GM19463 (cell line): ENCODE results near the gene FLAD1.

ENCODE experiments used
- ATAC-seq: cut with Tn5 transposase; IDR thresholded peaks from one replicate; pipeline ENCODE4 v1.9.1; 2021; ENCODE audit warnings: mild to moderate bottlenecking, moderate library complexity; ENCODE audit not compliant: unreplicated experiment

FLAD1 gene

GRCh38 chr1:155014709-155015508 lies 31.8 kb downstream of the FLAD1 start:
- ATAC-seq, result no peak

DNA sequence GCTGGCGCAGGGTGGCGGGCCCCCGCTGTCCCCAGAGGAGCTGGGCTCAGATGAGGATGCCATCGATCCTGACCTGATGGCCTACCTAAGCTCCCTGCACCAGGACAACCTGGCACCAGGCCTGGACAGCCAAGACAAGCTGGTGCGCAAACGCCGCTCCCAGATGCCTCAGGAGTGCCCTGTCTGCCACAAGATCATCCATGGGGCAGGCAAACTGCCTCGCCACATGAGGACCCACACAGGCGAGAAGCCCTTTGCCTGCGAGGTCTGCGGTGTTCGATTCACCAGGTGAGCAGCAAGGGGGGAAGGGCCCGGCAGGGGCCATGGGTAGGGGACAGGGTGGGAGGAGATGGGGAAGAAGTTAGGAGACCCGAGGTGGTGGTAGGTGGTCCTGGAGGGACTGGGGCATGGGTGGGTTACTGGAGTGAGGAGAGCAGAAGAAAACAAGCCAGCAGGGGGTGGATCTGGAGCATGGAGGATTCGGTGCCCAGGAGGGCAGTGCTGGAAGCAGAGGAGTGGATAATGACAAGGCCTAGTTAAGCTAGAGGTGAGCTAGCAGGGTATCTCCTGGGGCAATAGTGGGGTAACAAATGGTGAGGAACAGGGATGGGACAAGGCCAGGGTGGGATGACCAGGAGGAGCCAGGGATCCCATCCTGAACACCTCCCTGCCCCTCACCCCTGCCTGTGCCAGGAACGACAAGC lies 32.5 kb downstream of the FLAD1 start:
- ATAC-seq, result no peak

- ATAC-seq, result no peak
Observed at GRCh38 chr1:155016231-155016831, 33.2 kb downstream of the FLAD1 start.

DNA sequence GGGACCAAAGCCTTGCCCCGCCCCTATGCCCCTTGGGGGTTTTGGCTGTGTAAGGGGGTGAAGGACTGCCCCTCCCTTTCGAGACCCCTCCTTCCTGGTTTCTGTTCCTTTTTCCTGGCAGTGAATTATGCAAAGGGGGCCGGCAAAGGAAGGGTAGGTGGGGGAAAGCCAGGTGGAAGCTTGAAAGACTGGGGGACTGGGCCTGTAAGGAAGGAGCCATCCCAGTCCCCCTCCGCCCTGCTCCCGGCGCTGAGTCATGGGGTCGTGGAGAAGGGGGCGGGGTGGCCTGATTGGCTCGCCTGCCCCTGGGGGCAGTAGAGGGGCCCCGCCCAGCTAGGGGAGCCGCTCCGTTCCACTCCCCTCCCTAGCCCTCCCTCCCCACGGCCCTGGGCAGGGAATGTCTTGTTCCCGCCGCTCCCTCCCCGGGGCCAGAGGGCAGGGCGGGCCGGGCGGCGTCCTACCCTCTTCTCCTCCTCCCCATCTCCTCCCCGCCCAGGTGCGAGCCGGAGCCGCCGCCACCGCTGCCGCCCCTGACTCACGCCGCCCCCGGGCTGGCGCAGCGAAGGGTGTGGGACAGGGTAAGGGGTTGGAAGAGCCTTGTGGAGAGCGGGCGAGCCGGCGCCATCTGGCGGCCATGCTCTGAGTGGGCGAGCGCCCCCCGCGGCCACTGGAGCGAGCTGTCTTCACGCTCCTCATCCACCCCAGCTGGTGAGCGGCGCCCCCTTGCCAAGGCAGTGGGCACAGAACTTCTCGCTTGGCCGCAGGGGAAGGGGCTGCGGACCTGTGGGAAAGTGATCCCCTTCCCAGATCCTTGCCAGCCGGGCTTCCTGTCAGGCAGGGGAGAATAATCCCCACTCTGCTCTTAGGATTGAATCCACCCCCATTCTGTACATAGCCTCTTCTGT lies 34.1 kb downstream of the FLAD1 start:
- ATAC-seq, result peak; percentile 74

- no peak for ATAC-seq
Observed at GRCh38 chr1:155017946-155018316, 34.8 kb downstream of the FLAD1 start.

DNA sequence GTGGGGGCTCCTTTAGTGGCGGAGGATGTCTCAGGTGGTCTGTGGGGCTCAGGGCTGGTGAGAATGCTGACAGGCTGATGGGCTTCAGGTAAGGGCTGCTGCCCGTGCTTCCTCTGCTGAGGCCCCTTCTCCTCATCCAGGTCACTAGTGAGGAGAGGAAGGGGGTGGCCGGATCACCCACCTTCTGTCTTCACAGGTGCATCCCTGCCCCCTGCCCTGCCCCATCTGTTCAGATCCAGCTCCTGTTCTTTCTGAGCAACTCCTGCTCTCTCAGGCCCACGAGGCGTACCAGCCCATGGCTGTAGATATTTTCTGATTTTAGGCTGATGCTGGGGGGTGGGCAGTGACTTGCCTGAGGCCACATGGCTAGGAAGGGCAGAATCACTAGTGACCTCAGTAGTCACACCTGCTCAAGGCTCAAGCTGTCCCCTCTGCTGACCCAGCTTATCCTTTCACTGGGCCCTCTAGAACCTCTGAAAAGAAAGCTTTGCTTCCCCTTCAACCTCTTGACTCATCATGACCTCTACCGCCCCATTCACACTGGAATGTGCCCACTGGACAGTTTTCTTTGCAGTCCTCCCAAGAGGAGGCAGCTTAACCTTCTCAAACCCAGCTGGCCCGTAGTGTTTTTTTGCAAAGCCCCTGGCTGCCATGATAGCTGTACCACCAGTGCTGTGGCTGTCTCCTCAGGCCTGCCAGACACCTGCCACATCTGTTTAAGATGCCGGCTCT lies 35.6 kb downstream of the FLAD1 start:
- ATAC-seq, result no peak

- no peak for ATAC-seq
Observed at GRCh38 chr1:155019377-155020245, 36.5 kb downstream of the FLAD1 start.

DNA sequence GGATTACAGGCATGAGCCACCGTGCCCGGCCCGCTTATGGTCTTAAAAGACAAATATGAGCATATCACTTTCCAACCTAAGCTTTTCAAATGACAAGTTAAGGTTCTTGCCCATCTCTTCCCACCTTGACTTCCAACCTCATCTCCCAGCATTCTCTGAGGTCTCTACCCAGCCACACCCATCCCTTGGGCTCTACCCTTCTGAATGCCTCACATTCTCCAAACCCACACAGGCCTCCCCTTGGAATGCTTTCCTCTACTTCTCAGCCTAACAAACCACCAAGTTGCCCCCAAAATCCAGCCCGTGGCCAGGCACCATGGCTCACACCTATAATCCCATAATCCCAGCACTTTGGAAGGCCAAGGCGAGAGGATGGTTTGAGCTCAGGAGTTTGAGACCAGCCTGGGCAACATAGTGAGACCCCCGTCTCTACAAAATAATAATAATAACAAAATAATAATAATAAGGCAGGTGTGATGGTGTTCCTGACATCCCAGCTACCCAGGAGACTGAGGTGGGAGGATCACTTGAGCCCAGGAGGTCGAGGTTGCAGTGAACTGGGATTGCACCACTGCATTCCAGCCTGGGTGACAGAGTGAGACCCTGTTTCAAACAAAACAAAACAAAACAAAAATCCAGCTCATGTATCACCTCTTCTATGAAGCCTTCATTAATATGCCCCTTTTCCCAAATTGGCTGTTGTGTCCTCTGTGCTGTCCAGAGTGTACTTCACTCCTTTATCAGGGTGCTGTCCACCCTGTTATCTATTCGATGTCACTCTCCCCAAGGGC lies 39.2 kb downstream of the FLAD1 start:
- ATAC-seq, result no peak

GRCh38 chr1:155022927-155023236 lies 39.7 kb downstream of the FLAD1 start:
- ATAC-seq, result no peak

- ATAC-seq, result no peak
Observed at GRCh38 chr1:155023627-155024026, 40.5 kb downstream of the FLAD1 start.

- ATAC-seq, result no peak
Observed at GRCh38 chr1:155024315-155024714, 41.2 kb downstream of the FLAD1 start.

DNA sequence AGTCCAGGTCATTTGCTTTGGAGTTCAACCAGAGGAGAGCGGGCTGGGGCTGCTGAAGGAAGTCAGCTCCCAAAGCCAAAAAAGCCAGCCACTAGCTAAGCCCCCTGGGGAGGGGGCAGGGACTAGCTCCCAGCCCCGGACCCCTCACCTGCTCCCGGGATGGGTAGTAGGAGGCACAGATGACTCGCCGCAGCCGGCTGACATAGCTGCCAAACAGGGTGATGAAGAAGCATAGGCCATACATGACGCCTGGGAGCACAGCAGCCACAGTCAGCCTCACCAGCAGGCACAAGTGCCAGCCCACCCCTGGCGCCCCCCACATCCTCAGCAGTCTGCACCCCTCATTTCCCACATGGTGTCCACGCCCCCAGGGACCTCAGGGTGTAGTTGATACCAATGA lies 43.0 kb downstream of the FLAD1 start:
- ATAC-seq, result no peak

- no peak for ATAC-seq
Observed at GRCh38 chr1:155026588-155026987, 43.4 kb downstream of the FLAD1 start.

GRCh38 chr1:155029513-155030242 lies 46.5 kb downstream of the FLAD1 start:
- ATAC-seq, result no peak

- no peak for ATAC-seq
Observed at GRCh38 chr1:155030243-155030795, 47.2 kb downstream of the FLAD1 start.

GRCh38 chr1:155030899-155031298 lies 47.8 kb downstream of the FLAD1 start:
- no peak for ATAC-seq

- ATAC-seq, result no peak
Observed at GRCh38 chr1:155032886-155033285, 49.7 kb downstream of the FLAD1 start.

DNA sequence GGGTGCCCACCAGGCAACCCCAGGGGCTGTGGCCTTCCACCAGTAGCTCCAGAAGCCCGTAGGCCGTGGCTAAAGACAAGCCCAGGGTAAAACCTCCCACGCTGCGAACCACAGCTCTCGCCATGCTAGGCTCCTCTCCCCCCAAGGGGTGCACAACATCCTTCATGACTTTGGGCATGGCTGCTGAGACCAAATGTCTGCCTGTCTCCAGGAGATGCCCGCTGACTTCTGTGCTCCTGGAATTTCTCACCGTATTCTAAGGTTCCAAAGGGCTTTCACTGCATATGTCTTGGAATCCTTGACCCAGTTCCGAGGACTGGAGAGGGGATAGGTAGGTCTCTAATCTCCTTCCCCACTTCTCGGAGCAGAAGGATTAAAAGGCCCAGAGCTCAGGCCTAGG lies 50.4 kb downstream of the FLAD1 start, which contains the start of the genes DCST1 and DCST2:
TSS of gene DCST1 (plus strand) at position 301 of the 400 bp plus-strand sequence. CDS start 213 bp downstream, outside the sequence.
TSS of gene DCST2 (minus strand) at position 258 of the 400 bp plus-strand sequence. CDS start at position 178, 80 bp downstream.
- ATAC-seq, result no peak
